Vagina (tissue), 2 donors: ENCODE data around the gene PACRG.

Source experiments
- CTCF ChIP-seq, 3 experiments: fragments of 450-650 bp in 2 of 3; fragments of 200-600 bp in 1 of 3; sonication (generic) in 1 of 3; IDR thresholded peaks; one replicate each; pipeline ENCODE4 v1.5.1; 2017 to 2019; ENCODE audit warnings: antibody characterized with exemption in 3 of 3, mild to moderate bottlenecking in 2 of 3, moderate library complexity in 2 of 3
- POLR2A ChIP-seq, 2 donors: fragments of 450-650 bp; IDR thresholded peaks; one replicate each; pipeline ENCODE4 v1.6.1; 2017; ENCODE audit warnings: antibody characterized with exemption in 2 of 2, mild to moderate bottlenecking in 2 of 2, moderate library complexity in 2 of 2

GRCh38 chr6:163151212-163151611, 423.4 kb downstream of the PACRG start:
- TF ChIP-seq CTCF (IDR thresholded peaks at IDR 0.05) (no peak), POLR2A (IDR thresholded peaks at IDR 0.05) (no peak)
